HEK293T (cell line): ENCODE data around the gene CORO6.

Experiments used
- FOXM1 ChIP-seq: fragments of 450-650 bp; IDR thresholded peaks from 2 replicates; pipeline ENCODE4 v1.6.1; 2017; ENCODE audit warnings: mild to moderate bottlenecking, borderline replicate concordance
- HDGF ChIP-seq: fragments of 450-650 bp; IDR thresholded peaks from 2 replicates; pipeline ENCODE4 v1.6.1; 2017; ENCODE audit warnings: antibody characterized with exemption, borderline replicate concordance
- NFRKB ChIP-seq: fragments of 450-650 bp; IDR thresholded peaks from 2 replicates; pipeline ENCODE4 v1.6.1; 2016; ENCODE audit warnings: mild to moderate bottlenecking, moderate library complexity
- PKNOX1 ChIP-seq: fragments of 450-650 bp; IDR thresholded peaks from 2 replicates; pipeline ENCODE4 v1.6.1; 2016

- TF ChIP-seq FOXM1 (no peak), PKNOX1 (no peak), NFRKB (no peak), HDGF (no peak)
Measured at GRCh38 chr17:29620779-29621500, 1.8 kb downstream of the CORO6 start.
